A549 (cell line): ENCODE results near the gene VDR.

Source experiments
- CTCF ChIP-seq: fragments of >200 bp; sonication (Bioruptor Twin); formaldehyde crosslinking; IDR thresholded peaks from 3 replicates; pipeline ENCODE4 v1.5.1; 2016
- FOSL2 ChIP-seq, 2 experiments: fragments of 450-650 bp in 1 of 2; fragments of >200 bp in 1 of 2; sonication (Bioruptor Twin) in 1 of 2; formaldehyde crosslinking; IDR thresholded peaks; 2 replicates each; pipeline versions ENCODE4 v1.5.0 to v1.6.1; 2016 to 2020; ENCODE audit warnings: mild to moderate bottlenecking in 1 of 2, moderate library complexity in 1 of 2
- MAX ChIP-seq: IDR thresholded peaks from 2 replicates; pipeline ENCODE4 v1.6.1; 2012
- POLR2A ChIP-seq: IDR thresholded peaks from 2 replicates; pipeline ENCODE4 v1.6.1; 2012; ENCODE audit warnings: mild to moderate bottlenecking, low read length
- REST ChIP-seq: fragments of 200-600 bp; sonication (generic); IDR thresholded peaks from 2 replicates; pipeline ENCODE4 v1.6.1; 2016; ENCODE audit warnings: antibody characterized with exemption, mild to moderate bottlenecking, moderate library complexity

- TF ChIP-seq CTCF (no peak), REST (no peak), POLR2A (no peak), FOSL2 (IDR thresholded peaks at IDR 0.05) (no peak), FOSL2 (CRISPR knock-in tag; IDR thresholded peaks at IDR 0.05) (no peak), MAX (no peak)
Measured at GRCh38 chr12:47799357-47799955, 105.3 kb downstream of the VDR start.
